ENCODE results near the gene ERBIN. TPM values are rescaled to one million over a fixed set of nuclear protein-coding genes. Genes with fewer than 3 reads are reported as not detected.

ERBIN gene
- total and polyA plus RNA-seq, 7 donors: 31.9 to 101 (median 64.9) TPM

DNA sequence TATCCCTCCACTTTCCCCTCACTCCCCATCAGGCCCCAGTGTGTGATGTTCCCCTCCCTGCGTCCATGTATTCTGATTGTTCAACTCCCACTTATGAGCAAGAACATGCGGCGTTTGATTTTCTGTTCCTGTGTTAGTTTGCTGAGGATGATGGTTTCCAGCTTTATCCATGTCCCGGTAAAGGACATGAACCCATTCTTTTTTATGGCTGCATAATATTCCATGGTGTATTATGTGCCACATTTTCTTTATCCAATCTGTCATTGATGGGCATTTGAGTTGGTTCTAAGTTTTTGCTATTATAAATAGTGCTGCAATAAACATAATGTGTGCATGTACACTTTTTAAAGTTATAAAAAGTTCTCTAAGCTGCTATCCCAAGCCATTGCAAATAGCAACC lies 75.6 kb downstream of the ERBIN start:
- no peaks in the 10 kb centered on the region for H3K36me3 ChIP-seq
- DNase-seq: no peak
- no peaks in the 10 kb centered on the region for H3K27me3 ChIP-seq
- intact Hi-C loops (cut with DNase I): no loop called here
- H3K4me3 ChIP-seq: no peak overlapping the region
- H3K4me1 ChIP-seq: no peaks in the 10 kb centered on the region
- no peak overlapping the region for H3K27ac ChIP-seq
- WGBS, 2 donors: 97 to 98% methylated on average over 4 of the region's 4 CpGs
- TF ChIP-seq POLR2AphosphoS5 (IDR thresholded peaks at IDR 0.05) (no peak), POLR2A (IDR thresholded peaks at IDR 0.05) (no peak), EP300 (IDR thresholded peaks at IDR 0.05) (no peak)
- TF ChIP-seq, protein P1, sequence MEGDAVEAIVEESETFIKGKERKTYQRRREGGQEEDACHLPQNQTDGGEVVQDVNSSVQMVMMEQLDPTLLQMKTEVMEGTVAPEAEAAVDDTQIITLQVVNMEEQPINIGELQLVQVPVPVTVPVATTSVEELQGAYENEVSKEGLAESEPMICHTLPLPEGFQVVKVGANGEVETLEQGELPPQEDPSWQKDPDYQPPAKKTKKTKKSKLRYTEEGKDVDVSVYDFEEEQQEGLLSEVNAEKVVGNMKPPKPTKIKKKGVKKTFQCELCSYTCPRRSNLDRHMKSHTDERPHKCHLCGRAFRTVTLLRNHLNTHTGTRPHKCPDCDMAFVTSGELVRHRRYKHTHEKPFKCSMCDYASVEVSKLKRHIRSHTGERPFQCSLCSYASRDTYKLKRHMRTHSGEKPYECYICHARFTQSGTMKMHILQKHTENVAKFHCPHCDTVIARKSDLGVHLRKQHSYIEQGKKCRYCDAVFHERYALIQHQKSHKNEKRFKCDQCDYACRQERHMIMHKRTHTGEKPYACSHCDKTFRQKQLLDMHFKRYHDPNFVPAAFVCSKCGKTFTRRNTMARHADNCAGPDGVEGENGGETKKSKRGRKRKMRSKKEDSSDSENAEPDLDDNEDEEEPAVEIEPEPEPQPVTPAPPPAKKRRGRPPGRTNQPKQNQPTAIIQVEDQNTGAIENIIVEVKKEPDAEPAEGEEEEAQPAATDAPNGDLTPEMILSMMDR (IDR thresholded peaks at IDR 0.05): no peak
- H3K9me3 ChIP-seq: no peaks in the 10 kb centered on the region

DNA sequence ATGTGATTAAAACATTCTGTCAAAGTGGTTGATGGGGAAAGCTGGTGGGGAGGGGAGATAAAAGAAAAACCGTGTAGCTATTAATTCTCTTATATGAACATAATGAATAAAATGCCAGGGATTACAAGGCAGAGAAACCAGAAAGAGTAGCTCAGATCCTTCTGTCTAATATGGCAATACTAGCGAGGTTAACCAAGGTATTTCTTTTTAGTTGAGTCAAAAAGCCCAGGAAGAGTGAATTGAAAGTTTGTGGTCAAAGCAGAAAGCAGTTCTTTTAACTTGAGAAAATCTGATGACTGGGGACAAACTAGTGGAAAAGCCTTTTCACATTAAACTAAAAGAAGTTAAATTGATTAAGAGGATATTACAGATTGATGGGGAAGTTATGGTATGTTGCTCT lies 76.0 kb downstream of the ERBIN start:
- H3K36me3 ChIP-seq: no peaks in the 10 kb centered on the region
- intact Hi-C loops (cut with DNase I): no loop called here
- 71 to 87% methylated on average over 2 of the region's 2 CpGs for WGBS, 2 donors
- no peaks in the 10 kb centered on the region for H3K27me3 ChIP-seq
- no peak for DNase-seq
- H3K27ac ChIP-seq: no peak overlapping the region
- no peaks in the 10 kb centered on the region for H3K4me1 ChIP-seq
- TF ChIP-seq, protein P1 (IDR thresholded peaks at IDR 0.05): no peak
- TF ChIP-seq POLR2AphosphoS5 (IDR thresholded peaks at IDR 0.05): no peak
- no peak overlapping the region for H3K4me3 ChIP-seq
- H3K9me3 ChIP-seq: no peaks in the 10 kb centered on the region

DNA sequence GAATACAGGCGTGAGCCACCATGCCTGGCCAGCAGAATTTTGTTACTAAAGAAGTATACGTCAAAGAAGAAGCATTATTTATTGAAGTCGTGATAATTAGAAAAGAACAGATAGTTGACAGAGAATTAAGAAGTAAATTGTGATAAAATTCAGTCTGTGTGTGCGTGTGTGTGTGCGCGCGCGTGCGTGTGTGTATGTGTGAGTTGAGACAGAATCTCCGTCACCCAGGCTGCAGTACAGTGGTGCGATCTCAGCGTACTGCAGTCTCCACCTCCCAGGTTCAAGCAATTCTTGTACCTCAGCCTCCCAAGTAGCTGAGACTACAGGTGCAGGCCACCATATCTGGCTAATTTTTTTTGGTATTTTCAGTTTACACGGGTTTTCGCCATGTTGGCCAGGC lies 77.8 kb downstream of the ERBIN start:
- Histone ChIP-seq H3K9me3 (no peaks in the 10 kb centered on the region), H3K27ac (no peak overlapping the region), H3K36me3 (no peaks in the 10 kb centered on the region), H3K27me3 (no peaks in the 10 kb centered on the region), H3K4me1 (peaks cover 0 to 5% (median 0%) of the 10 kb centered on the region in 4 donors), H3K4me3 (no peak overlapping the region)
- DNase-seq: no peak
- WGBS, 2 donors: 97 to 98% methylated on average over 14 of the region's 14 CpGs
- intact Hi-C loops (cut with DNase I): no loop called here
- TF ChIP-seq, protein P1 (IDR thresholded peaks at IDR 0.05): no peak
- no peak for TF ChIP-seq EP300 (IDR thresholded peaks at IDR 0.05)
- TF ChIP-seq POLR2A (IDR thresholded peaks at IDR 0.05): no peak

DNA sequence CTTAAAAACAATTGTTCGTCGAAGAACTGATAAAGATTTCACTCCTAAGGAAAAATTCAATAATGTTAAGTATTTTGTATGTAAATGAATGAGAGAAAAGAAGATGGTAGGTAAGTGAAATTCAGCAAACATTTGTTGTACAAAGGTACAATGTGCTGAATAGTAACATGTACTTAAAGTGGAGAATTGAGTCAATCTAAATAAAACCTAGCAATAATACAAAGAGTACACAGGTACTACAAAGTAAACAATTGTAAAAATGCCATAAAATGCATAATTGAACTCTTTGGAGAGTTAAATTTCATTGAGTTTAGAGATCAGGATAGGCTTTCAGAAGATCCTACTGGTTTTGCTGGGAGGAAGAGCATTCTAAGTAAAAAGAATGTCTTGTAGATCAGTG lies 82.9 kb downstream of the ERBIN start:
- Histone ChIP-seq H3K9me3 (no peaks in the 10 kb centered on the region), H3K4me1 (peaks cover 0 to 20% (median 6%) of the 10 kb centered on the region in 4 donors), H3K27ac (no peak overlapping the region), H3K4me3 (no peak overlapping the region), H3K36me3 (peaks cover 0 to 12% (median 0%) of the 10 kb centered on the region in 4 donors), H3K27me3 (no peaks in the 10 kb centered on the region)
- TF ChIP-seq, protein P1 (IDR thresholded peaks at IDR 0.05): no peak
- TF ChIP-seq POLR2A (IDR thresholded peaks at IDR 0.05): no peak
- no peak for TF ChIP-seq POLR2AphosphoS5 (IDR thresholded peaks at IDR 0.05)
- no peak for TF ChIP-seq EP300 (IDR thresholded peaks at IDR 0.05)
- no peak for DNase-seq
- intact Hi-C loops (cut with DNase I): no loop called here
- 94 to 96% methylated on average over 2 of the region's 2 CpGs for WGBS, 2 donors

DNA sequence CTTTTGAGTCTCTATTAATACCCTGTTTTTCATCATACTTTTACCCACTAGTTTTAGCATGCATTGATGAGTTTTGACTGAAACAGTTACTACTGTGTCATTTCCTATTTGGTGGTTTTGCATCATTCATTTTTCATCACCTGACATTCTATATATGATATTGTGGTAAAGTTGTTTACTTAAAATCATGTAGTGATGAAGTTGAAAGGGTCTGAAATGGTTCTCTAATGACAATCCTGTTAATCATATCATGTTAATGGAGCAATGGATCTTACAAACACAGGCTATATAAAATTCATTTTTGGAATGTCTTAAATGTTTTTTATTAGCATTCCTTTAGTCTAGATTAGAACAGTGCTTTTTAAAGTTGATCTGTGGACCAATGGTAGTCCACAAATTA lies 84.1 kb downstream of the ERBIN start:
- intact Hi-C loops (cut with DNase I): loop anchor here (10.0 kb wide), 1 partner anchor 86 kb away; the partner anchor contains the start of gene ERBIN
- Histone ChIP-seq H3K27ac (no peak overlapping the region), H3K27me3 (no peaks in the 10 kb centered on the region), H3K4me3 (no peak overlapping the region), H3K36me3 (peaks cover 0 to 20% (median 0%) of the 10 kb centered on the region in 4 donors), H3K4me1 (peaks cover 0 to 20% (median 6%) of the 10 kb centered on the region in 4 donors), H3K9me3 (no peaks in the 10 kb centered on the region)
- no peak for DNase-seq
- TF ChIP-seq POLR2A (IDR thresholded peaks at IDR 0.05) (no peak), POLR2AphosphoS5 (IDR thresholded peaks at IDR 0.05) (no peak), EP300 (IDR thresholded peaks at IDR 0.05) (no peak)
- TF ChIP-seq, protein P1 (IDR thresholded peaks at IDR 0.05): no peak
